Hematopoietic multipotent progenitor cell treated with erythropoietin and hydrocortisone succinate and interleukin-3 and kit ligand, for 17 days (in vitro differentiated cells): ENCODE measurements around the gene MBTD1.
A peak's percentile ranks its signal among the peaks of the same experiment; 100 is the strongest.
"Not testable (repeated sequence)": the region's sequence is repeated elsewhere in the genome, so short reads cannot be mapped to it uniquely, and the experiment has no call there.

Experiments used
- DNase-seq: peaks from one replicate; pipeline ENCODE4 v3.0.0-alpha.2; 2015; ENCODE audit warnings: low spot score

The MBTD1 gene

DNA sequence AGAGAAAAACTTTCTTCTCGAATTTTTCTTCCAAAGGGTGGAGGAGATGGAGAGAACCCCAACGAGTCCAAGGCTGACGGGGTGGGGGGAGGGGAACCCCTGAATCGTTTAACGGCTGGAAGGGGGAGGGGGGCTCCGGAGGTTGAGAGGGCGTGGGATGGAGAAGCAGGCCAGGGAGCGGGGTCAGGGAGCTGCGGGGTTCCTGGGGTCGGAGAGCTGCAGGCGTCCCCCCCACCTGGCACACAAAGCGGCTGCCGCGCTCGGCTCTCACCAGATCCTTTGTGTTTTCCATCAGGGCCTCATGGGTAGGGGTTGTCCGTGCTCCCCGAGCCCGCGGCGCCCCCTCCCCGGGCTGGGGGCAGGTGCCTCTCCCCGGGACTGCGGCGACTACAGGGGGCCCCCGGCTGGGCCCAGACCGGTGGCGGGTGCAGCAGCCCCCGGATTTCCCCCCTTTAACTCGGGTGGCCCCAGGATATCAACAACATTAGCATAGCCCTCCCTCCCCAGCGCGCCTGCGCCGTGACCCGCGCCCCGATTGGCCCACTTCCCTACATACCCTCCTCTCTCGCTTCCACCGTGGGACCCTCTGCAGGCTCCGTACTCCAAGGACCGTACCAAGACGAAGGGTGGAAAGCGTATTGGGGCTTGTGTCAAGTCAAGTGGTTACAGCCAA lies at the start of gene MBTD1:
TSS of gene MBTD1 (minus strand) at position 486 of the 673 bp plus-strand sequence. CDS start 34,888 bp downstream, outside the sequence.
- DNase-seq, result peak; percentile 95

DNA sequence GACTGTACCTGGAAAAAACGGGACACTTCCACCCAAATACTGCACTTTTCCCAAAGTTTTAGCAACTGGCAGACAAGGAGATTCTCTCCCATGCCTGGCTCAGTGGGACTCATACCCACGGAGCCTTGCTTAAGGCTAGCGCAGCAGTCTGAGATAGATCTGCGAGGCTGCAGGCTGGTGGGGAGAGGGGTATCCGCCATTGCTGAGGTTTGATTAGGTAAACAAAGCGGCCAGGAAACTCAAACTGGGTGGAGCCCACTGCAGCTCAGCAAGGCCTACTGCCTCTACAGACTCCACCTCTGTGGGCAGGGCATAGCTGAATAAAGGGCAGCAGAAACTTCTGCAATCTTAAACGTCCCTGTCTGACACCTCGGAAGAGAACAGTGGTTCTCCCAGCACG lies 45.3 kb upstream of the MBTD1 start:
- DNase-seq, result no peak

GRCh38 chr17:51299859-51300258 lies 40.0 kb upstream of the MBTD1 start:
- DNase-seq, result no peak

GRCh38 chr17:51298508-51299371 lies 38.9 kb upstream of the MBTD1 start:
- peak; percentile 66 for DNase-seq

DNA sequence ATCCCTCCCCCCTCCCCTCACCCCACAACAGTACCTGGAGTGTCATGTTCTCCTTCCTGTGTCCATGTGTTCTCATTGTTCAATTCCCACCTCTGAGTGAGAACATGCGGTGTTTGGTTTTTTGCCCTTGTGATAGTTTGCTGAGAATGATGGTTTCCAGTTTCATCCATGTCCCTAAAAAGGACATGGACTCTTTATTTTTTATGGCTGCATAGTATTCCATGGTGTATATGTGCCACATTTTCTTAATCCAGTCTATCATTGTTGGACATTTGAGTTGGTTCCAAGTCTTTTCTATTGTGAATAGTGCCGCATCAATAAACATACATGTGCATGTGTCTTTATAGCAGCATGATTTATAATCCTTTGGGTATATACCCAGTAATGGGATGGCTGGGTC lies 34.5 kb upstream of the MBTD1 start:
- DNase-seq, result not testable (repeated sequence)

- no peak for DNase-seq
Measured at GRCh38 chr17:51289696-51290111, 29.9 kb upstream of the MBTD1 start.

DNA sequence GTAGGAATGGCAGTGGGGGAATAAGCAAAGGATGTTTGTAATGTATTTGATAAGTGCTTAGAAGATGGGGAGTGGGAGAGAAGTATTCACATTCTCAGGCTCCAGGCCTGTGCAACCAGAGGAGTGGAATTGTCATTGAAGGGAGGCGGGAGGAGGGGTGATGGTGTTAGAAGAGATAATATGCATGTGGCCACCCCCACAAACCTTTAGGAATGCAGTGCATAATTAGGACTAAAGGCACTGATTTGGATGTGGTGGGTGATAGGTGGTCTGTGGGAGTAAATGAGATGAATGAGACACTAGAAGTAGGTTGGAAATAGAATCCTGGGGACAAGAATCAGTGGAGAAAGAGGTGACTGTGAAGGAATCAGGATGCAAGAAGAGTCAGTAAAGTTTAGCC lies 27.6 kb upstream of the MBTD1 start:
- no peak for DNase-seq

- DNase-seq, result no peak
Measured at GRCh38 chr17:51279183-51279582, 19.3 kb upstream of the MBTD1 start.

- no peak for DNase-seq
Measured at GRCh38 chr17:51275381-51275780, 15.5 kb upstream of the MBTD1 start.

- DNase-seq, result no peak
Measured at GRCh38 chr17:51272812-51273211, 13.0 kb upstream of the MBTD1 start.

GRCh38 chr17:51270636-51271035 lies 10.8 kb upstream of the MBTD1 start:
- no peak for DNase-seq

- no peak for DNase-seq
Measured at GRCh38 chr17:51269991-51270390, 10.1 kb upstream of the MBTD1 start.

DNA sequence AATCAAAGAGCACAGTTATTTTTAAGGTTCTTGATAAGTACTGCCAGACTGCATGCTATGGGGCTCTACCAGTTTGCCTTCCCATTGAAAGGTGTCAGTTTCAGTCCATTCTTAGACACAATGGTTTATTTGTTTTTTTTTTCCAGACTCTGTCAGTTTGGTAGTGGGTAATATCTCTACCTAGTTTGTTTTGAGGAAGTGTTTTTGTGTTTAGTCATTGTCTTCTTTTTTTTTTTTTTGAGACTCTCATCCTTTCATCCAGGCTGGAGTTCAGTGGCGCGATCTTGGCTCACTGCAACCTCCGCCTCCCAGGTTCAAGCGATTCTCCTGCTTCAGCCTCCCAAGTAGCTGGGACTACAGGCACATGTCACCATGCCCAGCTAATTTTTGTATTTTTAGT lies 4.6 kb upstream of the MBTD1 start:
- DNase-seq, result not testable (repeated sequence)

GRCh38 chr17:51263006-51263405 lies 3.2 kb upstream of the MBTD1 start:
- no peak for DNase-seq

DNA sequence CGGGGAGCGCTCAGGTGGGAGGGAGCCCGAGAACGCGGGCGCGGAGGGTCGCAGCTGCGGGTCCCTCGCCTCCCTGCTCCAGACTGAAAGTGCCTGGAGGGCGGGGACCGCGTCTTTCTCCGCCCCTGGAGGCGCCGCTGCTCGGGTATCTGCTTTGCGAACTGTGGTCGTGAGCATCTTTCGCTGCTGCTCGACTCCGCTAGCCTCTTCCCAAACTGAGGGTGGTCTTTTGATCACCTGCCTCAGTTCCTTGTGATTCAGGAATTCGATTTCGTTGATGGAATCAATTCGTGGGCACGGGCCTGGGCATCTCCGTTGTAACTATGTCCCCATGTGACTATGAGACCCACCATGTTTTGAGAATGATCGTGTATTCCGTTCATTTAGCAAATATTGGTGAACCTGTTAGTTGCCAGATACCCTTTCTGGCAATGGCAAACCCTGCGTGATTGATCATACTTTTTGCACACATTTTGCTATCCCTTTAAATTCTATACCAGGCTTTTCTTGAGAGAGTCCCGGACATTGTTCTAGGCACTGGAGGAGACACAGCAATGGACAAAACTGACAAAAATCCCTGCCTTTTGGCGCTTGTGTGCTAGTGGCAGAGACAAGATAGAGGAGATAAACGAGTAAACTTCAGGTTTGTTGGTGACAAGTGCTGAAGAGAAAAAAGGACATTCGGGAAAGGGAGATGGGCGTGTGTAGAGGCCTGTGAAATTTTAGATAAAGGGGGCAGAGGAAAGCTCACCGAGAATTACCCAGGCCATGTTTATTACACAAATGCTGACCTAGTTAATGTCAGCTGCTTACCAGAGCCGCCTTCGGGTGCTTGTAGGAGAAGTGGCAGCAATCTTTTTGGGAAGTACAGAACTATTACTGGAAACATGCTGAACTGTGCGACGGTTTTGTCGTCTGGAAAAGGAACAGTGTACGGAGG lies 1.4 kb upstream of the MBTD1 start:
- peak; percentile 60 for DNase-seq

DNA sequence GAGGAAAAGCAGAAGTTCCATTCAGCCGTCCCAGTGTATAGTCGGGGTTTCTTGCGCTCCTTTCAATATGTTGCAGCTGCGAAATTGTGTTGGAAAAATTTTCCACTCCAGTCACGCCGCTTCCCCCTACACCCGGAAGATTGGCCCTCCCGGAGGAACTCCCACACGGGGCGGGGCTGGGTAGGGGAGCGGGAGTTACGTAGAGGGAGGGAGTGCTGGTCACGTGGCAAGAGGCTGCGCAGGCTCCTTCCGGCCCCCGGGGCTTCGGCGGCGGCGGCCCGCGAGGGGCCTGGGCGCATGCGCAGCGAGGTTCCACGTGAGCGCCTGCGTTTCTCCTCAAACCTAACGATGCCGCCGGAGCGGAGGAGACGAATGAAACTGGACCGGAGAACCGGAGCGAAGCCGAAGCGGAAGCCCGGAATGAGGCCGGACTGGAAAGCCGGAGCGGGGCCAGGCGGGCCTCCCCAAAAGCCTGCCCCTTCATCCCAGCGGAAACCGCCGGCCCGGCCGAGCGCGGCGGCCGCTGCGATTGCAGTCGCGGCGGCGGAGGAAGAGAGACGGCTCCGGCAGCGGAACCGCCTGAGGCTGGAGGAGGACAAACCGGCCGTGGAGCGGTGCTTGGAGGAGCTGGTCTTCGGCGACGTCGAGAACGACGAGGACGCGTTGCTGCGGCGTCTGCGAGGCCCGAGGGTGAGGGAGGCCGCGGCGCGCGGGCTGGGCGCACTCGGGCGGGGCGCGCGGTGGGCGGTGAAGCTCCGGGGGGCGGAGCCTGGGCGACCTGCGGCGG lies 581 bp upstream of the MBTD1 start, which contains the start of gene UTP18:
TSS of gene UTP18 (plus strand) at position 310 of the 787 bp plus-strand sequence. CDS start at position 349, 39 bp downstream.
- DNase-seq, result peak; percentile 97

DNA sequence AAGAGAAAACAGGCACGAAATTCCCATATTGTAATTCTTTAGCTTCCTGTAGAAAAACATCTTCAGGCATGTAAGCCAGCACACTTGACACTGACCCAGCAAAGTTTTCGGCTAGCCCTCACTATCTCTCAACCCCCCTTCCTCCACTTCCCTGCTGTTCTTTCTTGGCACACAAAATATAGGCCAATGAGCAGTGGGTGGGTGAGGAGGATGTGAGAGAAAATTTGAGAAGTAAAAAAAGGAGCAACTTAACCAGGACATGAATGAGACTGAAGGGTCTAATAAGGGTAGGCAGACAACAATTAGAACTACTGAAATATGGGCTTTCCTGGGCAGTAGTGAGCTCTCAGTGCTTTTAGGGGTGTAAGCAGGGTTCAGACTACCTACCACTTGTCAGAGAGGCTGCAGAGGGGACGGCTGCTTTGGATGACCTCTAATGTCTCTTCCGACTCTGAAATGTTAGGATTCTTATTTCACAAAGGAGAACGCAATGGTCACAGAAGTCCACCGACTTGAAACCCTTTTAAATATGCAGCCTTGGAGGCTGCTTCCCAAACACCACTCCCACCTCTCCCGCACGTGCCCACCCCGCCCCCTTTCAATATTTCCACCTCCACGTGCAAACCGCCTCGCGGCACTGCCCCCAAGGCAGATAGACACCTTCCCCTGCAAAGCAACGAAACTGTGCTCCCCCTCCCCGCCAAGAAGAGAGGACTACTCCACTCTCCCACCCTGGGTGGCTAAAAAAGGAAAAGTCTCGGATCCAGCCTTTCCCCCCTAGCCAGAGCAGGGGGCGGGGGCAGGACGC lies 889 bp downstream of the MBTD1 start:
- DNase-seq, result peak; percentile 51

- no peak for DNase-seq
Measured at GRCh38 chr17:51257150-51258081, 2.4 kb downstream of the MBTD1 start.

GRCh38 chr17:51256101-51256500 lies 3.7 kb downstream of the MBTD1 start:
- no peak for DNase-seq
